Measurements from ENCODE around the gene MINK1.
"Not testable (repeated sequence)": the region's sequence is repeated elsewhere in the genome, so short reads cannot be mapped to it uniquely, and the experiment has no call there.

Gene MINK1

DNA sequence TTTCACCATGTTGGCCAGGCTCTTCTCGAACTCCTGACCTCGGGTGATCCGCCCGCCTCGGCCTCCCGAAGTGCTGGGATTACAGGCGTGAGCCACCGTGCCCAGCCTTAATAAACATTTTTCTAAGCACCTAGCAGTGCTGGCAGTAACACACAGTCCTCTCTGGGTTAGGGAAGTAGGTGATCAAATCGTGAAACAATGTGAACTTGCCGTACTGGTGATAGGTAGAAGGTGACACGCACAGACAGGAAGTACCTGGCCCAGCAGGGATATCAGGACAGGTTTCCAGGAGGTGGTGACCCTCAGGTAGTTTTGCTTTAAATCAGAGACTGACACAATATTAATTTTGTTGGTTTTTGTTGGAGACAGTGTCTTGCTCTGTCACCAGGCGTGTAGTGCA, 21.7 kb upstream of the MINK1 start:
- no peak for DNase-seq (ENCODE audit: low read depth, low spot score)

DNA sequence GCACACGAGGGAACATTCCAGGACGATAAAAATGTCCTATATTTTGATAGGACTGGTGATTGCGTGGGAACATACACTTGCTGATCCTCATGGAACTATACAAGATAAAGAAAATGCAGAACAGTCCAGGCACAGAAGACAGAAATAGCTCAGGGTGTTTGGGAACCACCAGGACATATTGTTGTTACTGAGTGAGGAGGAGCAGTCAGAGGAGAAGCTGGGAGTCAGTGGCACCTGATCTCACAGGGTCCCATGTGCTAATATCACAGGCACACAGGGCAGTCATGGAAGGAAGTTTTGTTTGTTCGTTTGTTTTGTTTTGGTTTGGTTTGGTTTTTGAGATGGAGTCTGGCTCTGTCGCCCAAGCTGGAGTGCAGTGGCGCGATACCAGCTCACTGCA, 20.4 kb upstream of the MINK1 start:
- no peak for DNase-seq (ENCODE audit: low read depth, low spot score)

DNA sequence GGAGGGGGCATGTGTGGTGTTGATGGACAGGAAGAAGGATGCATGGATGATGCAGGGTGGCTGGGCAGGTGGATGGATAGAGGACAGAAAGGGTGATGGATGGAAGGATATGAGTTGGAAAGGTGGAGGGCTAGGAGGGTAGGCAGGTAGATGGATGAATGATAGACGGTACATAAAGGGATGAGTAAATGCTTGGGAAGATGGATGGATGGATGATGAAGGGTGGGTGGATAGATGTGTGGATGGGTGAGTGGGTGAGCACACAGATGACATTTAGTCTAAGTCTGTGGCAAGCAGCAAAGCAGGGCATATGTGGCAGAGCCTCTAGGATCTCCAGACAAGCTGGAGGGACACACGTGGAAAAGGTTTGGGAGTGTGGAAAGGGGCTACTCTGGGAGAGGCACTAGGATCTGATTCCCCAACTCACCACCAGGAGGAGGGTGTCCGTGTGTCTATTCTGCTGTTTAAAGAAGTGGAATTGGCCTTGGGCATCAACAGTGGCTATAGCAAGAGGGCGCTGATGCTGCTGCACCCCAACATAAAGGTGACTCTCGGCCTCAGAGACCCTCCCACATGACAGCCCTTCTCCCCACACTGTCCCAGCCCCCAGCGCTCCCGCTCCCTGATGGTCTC, 18.0 kb upstream of the MINK1 start:
- DNase-seq (ENCODE audit: low read depth, low spot score) = no peak

DNA sequence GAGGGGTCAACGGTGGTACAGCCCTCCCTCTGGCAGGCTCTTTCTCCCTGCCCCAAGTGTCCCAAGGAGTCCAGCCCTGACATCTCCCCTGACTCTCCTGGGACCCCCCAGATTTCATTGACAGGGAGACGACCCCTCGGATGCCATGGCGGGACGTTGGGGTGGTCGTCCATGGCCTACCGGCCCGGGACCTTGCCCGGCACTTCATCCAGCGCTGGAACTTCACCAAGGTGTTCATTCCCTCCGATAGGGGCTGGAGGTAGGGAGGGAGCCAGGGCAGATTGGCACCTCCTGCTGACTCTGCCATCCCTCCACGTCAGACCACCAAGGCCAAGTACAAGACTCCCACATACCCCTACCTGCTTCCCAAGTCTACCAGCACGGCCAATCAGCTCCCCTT, 16.3 kb upstream of the MINK1 start:
- no peak for DNase-seq (ENCODE audit: low read depth, low spot score)

DNA sequence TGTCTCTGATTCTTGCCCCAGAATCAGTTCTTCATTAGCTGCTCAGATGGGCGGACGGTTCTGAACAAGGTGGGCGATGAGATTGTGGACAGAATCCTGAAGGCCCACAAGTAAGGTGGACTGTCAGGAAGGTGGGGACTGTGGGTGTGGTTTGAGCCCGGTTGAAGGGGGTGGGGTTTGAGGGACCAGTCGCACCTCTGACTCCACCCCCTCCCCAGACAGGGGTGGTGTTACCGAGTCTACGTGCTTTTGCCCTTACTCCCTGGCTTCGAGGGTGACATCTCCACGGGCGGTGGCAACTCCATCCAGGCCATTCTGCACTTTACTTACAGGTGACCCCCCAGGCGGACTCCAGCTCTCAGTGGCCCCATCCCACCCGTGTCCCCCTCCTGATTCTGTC, 14.9 kb upstream of the MINK1 start:
- DNase-seq (ENCODE audit: low read depth, low spot score) = no peak

DNA sequence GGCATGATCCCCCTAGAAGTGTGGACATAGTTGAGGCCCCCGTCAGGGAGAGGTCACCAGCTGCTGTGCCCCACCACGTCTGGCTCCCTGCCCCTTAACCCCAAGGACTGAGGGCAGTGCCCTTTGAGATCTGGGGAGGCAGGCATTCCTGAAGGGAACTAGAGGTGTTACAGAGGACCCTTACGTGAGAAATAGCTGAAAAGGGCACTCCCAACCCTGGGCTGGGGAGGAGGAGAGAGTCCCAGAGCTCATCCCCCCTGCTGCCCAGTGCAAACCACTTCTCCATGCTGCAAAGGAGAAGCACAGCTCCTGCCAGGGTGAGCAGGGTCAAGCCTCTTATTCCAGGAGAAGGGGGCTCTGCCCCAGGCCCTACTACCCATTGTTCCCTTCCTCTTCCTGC, 10.3 kb upstream of the MINK1 start:
- no peak for DNase-seq (ENCODE audit: low read depth, low spot score)

DNA sequence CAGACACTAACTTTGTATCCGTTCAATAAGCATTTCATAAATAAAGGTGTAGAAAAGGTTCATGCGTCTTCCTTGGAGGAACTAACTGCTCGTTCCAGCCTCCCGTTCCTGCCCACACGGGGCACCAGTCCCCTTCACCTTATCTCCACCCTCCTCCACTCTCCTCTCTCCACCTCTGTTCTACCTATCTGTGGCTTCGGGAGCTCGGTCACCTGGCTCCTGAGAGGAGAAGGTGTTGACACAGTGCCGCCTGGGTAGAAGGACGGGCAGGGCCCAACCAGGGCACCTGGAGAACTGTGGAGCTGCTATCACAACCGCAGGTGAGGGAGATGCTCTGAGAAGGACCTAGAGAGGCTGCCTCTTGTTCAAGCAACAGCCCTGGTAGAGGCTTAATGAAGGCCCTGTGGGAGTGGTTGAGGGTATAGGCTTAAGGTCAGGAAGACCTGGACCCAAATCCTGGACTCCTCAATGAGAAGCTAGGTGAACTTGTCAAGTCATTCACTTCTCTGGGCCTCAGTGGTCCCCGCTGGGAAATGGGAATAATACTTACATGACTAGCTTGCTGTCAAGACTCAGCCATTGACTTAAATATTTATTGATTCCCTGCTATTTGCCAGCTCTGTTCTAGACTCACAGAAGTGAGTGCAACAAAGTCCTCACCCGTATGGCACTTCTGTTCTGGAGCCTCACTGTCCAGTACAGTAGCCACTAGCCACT, 9.6 kb upstream of the MINK1 start:
- no peak for DNase-seq (ENCODE audit: low read depth, low spot score)

DNA sequence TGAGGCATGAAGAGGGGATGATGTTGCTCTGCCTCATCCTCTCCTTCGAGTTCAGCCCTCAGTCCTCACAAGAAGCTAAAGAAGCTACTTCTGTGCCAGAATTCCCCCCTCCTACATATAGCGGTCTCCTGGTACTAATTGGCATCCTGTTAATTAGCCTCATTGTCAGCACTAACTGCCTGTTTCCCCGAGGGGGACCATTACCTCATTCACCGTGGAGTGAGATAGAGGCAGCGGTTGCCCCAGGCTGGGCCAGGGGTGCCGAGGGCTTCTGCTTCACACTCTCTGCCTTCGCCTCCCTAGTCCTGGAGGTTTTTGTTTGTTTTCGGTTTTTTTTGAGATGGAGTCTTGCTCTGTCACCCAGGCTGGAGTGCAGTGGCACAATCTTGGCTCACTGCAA, 5.7 kb upstream of the MINK1 start:
- no peak for DNase-seq (ENCODE audit: low read depth, low spot score)

DNA sequence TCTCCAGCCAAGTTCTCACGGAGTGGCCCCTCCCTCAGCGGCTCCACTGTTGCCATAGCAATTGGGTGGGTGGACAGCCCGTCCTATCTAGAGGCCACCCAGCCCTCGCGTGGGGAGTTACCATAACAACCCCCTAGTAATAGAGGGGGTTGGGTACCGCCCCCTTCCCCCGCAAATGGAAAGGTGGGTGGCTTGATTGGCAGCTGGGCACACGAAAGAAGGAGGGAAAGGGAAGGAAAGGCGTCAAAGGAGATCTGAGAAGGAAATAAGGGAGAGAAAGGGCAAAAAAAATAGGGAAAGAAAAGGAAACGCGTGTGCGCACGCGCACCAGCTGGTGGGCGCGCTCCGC, 337 bp upstream of the MINK1 start:
- not testable (repeated sequence) for DNase-seq (ENCODE audit: low read depth, low spot score)

DNA sequence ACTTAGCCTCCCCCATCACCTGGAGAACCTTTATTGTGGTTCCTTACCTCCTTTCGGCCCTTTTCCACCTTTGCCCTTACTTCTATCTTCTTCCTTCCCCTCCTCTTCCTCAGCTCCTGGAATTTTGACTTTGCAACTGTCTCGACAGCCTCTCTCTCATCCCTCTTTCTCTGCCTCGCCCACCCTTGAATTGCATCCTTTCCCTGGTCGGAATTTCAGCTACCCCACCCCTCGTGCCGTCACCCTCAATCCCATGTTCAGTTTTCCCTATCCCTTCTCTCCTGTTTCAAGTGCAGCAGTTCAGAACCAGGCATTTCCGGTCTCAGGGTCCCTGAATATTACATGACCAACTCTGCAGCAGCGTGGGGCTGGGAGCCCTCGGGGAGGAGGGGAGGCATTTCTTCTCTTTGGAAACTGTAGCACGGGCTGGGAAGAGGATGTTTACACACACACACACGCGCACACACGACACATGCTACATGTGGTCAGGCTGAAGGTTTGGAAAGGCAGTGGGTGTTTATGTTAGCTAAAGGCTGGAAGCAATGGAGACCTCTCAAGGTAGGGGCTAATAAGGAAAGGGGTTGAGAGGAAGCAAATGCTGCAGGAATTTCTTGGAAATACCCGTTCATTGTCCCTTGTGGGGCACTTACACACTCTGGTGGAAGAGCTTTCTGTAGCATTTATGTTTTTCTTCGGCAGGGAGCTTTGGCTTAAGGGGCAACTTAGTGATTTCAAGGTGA, 971 bp downstream of the MINK1 start:
- DNase-seq (ENCODE audit: low read depth, low spot score) = peak; percentile 58

DNA sequence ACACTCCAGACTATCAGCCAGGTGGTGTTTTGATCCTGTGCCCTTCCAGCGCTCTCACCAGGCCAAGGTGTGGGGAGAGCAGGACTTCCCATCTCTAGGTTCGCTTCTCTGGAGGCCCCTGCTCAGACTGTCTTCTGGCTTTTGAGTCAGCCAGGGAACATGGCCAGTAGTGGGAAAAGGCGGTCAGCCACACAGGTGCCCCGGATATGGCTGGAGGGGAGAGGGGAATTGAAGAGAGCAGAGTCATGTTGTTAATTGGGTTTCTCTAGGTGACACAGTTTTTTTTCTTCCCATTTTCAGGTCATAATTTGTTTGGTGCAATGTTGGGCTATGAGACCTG, 1.5 kb downstream of the MINK1 start:
- DNase-seq (ENCODE audit: low read depth, low spot score) = no peak

DNA sequence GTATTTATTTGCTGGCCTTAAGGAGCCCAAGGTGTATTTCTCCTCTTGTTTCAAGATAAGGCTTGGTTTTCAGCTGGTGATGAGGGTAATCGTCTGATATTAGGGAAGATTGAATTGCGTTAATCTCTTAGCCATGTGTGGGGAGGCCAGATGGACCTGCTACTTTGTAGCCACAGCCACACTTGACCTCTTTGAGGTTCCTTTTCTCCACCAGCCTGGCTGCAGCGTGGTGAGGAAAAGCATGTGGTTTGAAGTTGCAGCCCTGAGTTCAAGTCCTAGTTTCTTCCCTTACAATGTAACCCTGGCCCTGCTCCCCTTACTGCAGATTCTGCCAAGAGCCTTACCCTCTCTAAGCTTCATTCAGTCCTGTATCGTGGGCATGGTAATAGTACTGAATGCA, 3.1 kb downstream of the MINK1 start:
- no peak for DNase-seq (ENCODE audit: low read depth, low spot score)

DNA sequence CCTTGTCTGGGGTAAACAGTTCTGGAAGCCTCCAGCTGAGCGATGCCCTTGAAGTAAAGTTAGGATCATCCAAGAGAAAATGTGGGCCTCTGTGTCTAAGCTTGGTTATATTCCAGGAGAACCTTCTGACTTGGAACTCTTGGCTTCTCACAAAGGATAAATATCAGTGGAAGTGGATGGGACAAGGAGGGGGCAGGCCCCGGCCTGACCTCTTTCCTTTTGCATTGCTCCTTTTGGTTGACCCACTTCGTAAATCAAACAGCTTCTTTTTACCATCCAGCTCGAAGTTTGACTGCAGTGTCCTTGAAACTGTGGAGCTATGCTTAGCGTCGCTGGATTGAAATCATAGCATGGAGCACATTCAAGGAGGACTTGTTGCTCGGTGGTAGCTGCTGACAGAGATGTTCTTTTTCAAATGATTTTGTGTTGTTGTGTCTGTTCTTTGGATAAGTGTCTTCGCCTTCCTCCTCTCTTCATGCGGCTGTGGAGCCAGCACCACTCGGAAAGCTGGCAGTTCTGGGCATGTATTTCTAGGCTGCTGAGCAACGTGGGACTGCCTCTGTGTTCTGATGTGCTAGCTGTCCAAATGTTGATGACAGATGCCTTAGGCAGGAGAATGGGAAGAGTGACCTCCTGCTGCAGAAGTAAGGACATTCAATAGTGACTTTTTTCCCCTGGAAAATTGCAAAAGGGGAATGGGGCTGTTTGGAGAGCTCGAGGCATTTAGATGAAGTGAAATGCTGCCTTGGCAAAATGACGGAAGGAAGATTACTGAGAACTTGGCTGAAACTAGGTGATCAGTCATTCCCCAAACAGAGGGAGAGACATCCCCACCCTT, 4.5 kb downstream of the MINK1 start:
- DNase-seq (ENCODE audit: low read depth, low spot score) = no peak

DNA sequence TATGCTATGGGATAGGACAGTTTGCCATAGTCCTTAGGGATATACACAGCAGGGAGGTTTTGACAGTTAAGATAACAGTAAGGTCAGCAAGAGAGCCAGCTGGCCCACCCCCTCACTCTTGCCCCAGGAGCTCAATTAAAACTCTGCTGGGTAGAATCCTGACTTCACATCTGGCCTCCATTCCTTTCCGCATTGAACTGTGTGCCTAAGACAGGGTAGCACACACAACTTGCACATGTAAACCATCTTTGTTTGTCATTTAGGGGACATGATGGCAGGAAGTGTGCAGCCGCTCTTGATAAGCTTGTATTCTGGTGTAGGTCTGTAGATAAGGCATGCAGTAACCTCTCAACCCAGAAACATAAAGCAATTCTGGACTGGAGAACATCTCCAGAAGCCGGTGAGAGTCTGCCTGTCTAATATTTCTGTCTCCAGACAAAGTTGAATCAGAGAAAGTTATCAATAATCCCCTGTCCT, 5.2 kb downstream of the MINK1 start:
- DNase-seq (ENCODE audit: low read depth, low spot score) = no peak

DNA sequence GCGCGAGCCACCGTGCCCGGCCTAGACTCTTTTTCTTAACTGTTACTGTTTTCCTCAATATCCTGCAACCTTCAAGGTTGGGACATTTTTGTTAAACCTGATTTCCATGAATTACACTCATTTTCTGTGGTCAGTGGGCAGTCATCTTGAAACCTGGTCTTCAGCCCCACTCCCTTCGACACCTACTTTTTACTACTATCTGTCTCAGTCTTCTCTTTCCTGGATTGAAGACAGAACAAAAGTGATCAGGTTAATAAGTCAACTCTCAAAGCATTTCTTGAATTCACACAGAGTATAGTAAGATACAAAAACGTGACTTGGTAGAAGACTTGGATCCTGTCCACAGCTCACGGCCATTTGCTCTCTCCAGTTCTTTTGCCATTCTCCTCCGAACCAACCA, 6.1 kb downstream of the MINK1 start:
- no peak for DNase-seq (ENCODE audit: low read depth, low spot score)

DNA sequence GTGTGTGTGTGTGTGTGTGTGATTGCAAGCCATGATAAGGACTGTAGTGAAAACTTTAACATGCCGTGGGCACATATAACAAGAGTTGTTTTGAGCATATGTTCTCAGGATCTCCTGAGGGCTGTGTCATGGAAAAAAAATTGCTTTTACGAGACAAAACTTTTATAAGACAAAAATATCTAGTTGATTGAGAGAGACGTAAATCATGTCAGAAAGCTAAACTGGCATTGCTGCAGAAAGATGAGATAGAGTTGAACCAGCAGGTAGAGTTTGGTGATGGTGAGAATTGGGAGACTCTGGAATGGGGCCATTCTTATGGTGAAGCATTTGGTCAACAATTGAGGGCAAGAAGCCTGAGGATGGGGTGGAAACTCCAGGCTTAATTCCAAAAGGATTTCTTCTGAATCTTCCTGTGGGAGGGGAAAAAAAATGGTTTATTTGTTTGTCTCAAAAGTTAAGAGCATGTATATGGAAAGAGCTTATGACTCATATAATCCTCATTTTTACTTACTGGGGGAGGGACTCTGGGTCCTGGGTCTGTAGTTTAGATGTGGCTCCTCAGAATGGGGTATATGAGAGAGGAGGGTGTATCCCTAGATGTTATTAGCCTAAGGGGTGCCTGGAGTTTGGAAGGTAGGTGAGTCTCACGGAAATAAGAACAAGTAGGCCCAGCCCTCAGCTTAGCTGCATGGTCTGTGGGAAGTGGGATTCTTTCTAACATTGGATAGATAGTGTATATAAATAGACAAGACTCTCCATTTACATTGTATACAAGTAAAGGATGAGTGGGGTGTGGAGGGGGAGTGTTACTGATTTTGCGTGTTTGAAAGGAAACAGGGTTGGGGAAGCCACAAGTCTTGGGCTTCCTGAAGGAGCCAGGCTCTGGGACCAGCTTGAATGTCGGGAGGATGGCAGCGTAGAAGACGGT, 7.1 kb downstream of the MINK1 start:
- DNase-seq (ENCODE audit: low read depth, low spot score) = no peak

DNA sequence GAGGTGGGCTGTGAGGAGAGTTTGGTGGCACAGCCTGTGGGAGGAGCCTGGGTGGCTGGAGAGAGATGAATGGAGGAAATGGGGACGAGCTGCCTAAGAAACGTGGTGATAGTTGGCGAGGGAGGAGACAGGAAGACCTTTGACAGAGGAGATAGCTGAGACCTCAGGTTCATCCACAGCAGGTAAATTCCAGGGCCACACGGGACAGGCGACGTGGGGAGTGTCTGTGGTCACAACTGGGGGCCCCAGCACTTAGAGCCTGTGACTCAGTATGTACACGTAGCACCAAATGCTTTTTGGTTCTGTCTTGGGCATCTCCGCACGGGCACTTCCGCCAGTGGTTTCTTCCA, 7.7 kb downstream of the MINK1 start:
- no peak for DNase-seq (ENCODE audit: low read depth, low spot score)

DNA sequence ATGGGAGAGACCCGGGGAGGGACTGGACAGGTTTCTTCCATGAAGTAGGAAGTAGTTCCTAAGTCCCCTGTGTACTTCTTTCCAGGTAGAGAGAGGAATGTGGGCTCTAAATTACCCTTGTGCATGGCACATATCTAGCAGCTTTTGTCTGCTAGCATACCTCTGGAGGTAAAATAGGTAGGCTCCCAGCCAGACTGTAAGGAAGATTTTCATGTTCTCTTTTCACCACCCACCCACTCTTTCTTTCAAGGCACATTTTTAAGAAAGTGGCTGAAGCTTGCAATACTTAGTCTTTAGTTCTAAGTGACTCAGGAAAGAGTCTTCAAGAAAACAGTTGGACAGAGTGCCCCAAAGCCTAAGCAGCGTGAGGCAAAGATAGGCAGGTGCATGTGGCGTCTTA, 9.2 kb downstream of the MINK1 start:
- no peak for DNase-seq (ENCODE audit: low read depth, low spot score)

DNA sequence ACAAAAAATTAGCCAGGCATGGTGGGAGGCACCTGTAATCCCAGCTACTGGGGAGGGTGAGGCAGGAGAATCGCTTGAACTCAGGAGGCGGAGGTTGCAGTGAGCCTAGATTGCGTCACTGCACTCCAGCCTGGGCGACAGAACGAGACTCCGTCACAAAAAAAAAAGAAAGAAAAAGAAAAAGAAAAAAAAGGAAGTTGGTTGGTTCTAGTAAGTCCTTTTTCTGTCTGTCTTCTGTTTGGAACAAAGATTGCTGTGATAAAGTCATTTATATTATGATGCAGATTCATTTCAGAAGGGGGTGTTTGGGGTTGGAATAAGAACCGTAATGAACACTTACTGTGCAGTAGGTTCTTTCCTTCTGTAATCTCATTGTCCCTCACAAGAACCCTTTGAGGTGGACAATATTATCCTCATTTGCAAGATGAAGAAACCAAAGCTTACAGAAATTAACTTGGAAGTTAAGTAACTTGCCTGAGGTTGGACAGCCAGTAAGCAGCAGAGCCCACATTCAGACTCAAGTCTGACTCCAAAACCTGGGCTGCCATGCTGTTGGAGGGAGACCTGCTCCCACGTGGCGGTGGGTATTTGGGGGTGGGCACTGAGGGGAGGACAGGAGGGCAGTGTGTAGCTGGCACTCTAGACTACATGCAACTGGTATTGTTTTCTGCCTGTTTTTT, 10.3 kb downstream of the MINK1 start:
- no peak for DNase-seq (ENCODE audit: low read depth, low spot score)

DNA sequence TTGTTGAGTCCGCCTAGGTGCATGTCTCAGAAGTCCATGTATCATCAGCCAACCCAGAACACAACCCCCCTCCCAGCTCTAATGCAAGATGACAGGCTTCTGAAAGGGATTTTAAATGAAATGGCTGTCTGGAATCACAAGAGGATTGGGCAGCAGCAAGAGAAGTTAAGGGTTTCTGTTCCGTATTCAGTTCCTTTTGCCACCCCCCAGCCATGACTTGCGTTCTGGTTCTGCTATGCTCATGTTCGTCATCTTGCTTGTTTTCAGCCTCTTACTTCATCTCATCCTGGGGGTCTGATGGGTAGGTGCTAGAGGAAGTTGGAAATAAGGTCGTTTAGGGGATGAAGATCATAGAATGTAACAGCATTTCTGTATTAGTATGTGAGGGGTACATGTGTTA, 12.0 kb downstream of the MINK1 start:
- DNase-seq (ENCODE audit: low read depth, low spot score) = no peak

Data from astrocyte of the hippocampus (primary cell).